K562 (cell line): ENCODE data around the gene ARHGEF4. TPM values are rescaled to one million over a fixed set of nuclear protein-coding genes. Genes with fewer than 3 reads are reported as not detected.

Experiments
- ATAC-seq: fragments of 200-7000 bp; cut with Tn5 transposase; 3 replicates; pipeline ENCODE4 v1.9.1; 2020; ENCODE audit warnings: moderate library complexity
- BruUV-seq: library from RNA; stranded (reverse); fragments of 400-500 nt; replicated peaks from 2 replicates; lab custom pipeline; 2021; lab: Mats Ljungman, UMichigan
- CTCF ChIA-PET: fragments of 300-600 bp; formaldehyde crosslinking; extraction: SDS; loops from one replicate; lab custom pipeline; 2021; ENCODE audit warnings: low intra/inter-chr PET ratio; lab: Yijun Ruan, JAX
- POLR2A ChIA-PET: fragments of 300-600, 350-650 bp; sonication (Branson Sonifier 250); formaldehyde crosslinking; extraction: SDS; loops from one replicate; lab custom pipeline; 2021; ENCODE audit warnings: antibody characterized with exemption, inconsistent platforms; lab: Yijun Ruan, JAX
- DNase-seq, 4 experiments: peaks; one replicate each; pipeline versions ENCODE4 v3.0.0 to v3.0.0-alpha.2; 2011 to 2018; ENCODE audit warnings: low spot score in 3 of 4, mixed read lengths in 3 of 4; ENCODE audit errors: extremely low read depth in 1 of 4
- FAIRE-seq: peaks from 2 replicates; lab custom pipeline; 2011; peaks lifted over from hg19 to GRCh38; lab: Jason Lieb, UNC
- H2AFZ ChIP-seq: 2 replicates; pipeline ENCODE4 v1.6.0; 2011; ENCODE audit warnings: low read depth, low read length, control low read depth, inconsistent platforms
- H3K27ac ChIP-seq: fragments of 200-600 bp; 3 replicates; pipeline ENCODE4 v1.8.0; 2011; ENCODE audit warnings: low read depth, mild to moderate bottlenecking, control low read depth, inconsistent platforms, low read length, moderate library complexity, mixed read lengths; ENCODE audit errors: extremely low read depth
- H3K27me3 ChIP-seq, 2 experiments: fragments of 300-600 bp in 1 of 2; 2 replicates in 1 of 2; 3 replicates in 1 of 2; pipeline versions ENCODE4 v1.6.0 to v1.8.0; 2011; ENCODE audit warnings: inconsistent platforms in 2 of 2, low read length in 2 of 2, mild to moderate bottlenecking in 1 of 2, mixed read lengths in 1 of 2, moderate library complexity in 1 of 2; ENCODE audit not compliant: control insufficient read depth in 2 of 2, insufficient read depth in 2 of 2
- H3K36me3 ChIP-seq: fragments of 300-600 bp; 3 replicates; pipeline ENCODE4 v1.8.0; 2011; ENCODE audit warnings: mild to moderate bottlenecking, low read length, inconsistent platforms; ENCODE audit not compliant: control insufficient read depth, insufficient read depth
- H3K4me1 ChIP-seq, 2 experiments: fragments of 200-600 bp in 1 of 2; replicated peaks in 1 of 2; 2 replicates in 1 of 2; 3 replicates in 1 of 2; pipeline versions ENCODE4 v1.5.1 to v1.8.0; 2011; ENCODE audit warnings: inconsistent platforms in 2 of 2, low read length in 2 of 2, mild to moderate bottlenecking in 1 of 2, mixed read lengths in 1 of 2, moderate library complexity in 1 of 2; ENCODE audit not compliant: control insufficient read depth in 2 of 2, insufficient read depth in 2 of 2
- H3K4me2 ChIP-seq: 2 replicates; pipeline ENCODE4 v1.6.1; 2011; ENCODE audit warnings: low read length, control low read depth, inconsistent platforms, mixed read lengths; ENCODE audit not compliant: insufficient read depth
- H3K4me3 ChIP-seq: fragments of 200-600 bp; sonication (generic), shearing (Covaris generic); 2 replicates; pipeline ENCODE4 v1.5.1; 2016; ENCODE audit warnings: control low read depth, inconsistent platforms
- H3K79me2 ChIP-seq: fragments of 200-600 bp; 3 replicates; pipeline ENCODE4 v1.8.0; 2011; ENCODE audit warnings: low read length, inconsistent platforms; ENCODE audit not compliant: control insufficient read depth, insufficient read depth
- H3K9ac ChIP-seq, 2 experiments: 2 replicates each; pipeline versions ENCODE4 v1.6.0 to v1.6.1; 2011; ENCODE audit warnings: low read depth in 2 of 2, low read length in 2 of 2, control low read depth in 1 of 2, inconsistent platforms in 1 of 2, mild to moderate bottlenecking in 1 of 2, mixed read lengths in 1 of 2; ENCODE audit not compliant: insufficient read depth in 1 of 2
- H3K9me1 ChIP-seq: one replicate; pipeline ENCODE4 v1.6.0; 2011; ENCODE audit warnings: inconsistent platforms, mild to moderate bottlenecking, low read length, moderate library complexity; ENCODE audit not compliant: control insufficient read depth, insufficient read depth
- H3K9me3 ChIP-seq: replicated peaks from 2 replicates; pipeline ENCODE4 v1.5.1; 2011; ENCODE audit warnings: low read depth, low read length, inconsistent platforms; ENCODE audit not compliant: control insufficient read depth, insufficient read depth
- H4K20me1 ChIP-seq: replicated peaks from 2 replicates; pipeline ENCODE4 v1.6.1; 2011; ENCODE audit warnings: low read length, inconsistent platforms, mixed read lengths; ENCODE audit not compliant: control insufficient read depth, insufficient read depth
- CCNT2 ChIP-seq: IDR thresholded peaks from 2 replicates; pipeline ENCODE4 v1.6.1; 2011; ENCODE audit warnings: borderline replicate concordance, low read depth, mild to moderate bottlenecking, moderate library complexity, mixed read lengths, low read length; ENCODE audit not compliant: insufficient read length; ENCODE audit errors: extremely low read depth
- CREB3 ChIP-seq: fragments of 450-650 bp; conservative IDR thresholded peaks from 2 replicates; pipeline ENCODE4 v1.6.1; 2016; ENCODE audit warnings: missing genetic modification characterization, low read depth, mild to moderate bottlenecking, missing compliant biosample characterization, moderate library complexity
- DIDO1 ChIP-seq: fragments of 450-650 bp; IDR thresholded peaks from 2 replicates; pipeline ENCODE4 v1.6.1; 2016; ENCODE audit warnings: low read depth, missing biosample characterization, missing genetic modification characterization
- KDM4B ChIP-seq, 2 experiments: fragments of 450-650 bp in 1 of 2; sonication (generic) in 1 of 2; IDR thresholded peaks; 2 replicates each; pipeline ENCODE4 v1.6.1; 2016 to 2017; ENCODE audit warnings: borderline replicate concordance in 2 of 2, antibody characterized with exemption in 1 of 2, low read depth in 1 of 2, mild to moderate bottlenecking in 1 of 2
- MXI1 ChIP-seq: IDR thresholded peaks from 2 replicates; pipeline ENCODE4 v1.6.1; 2011; ENCODE audit warnings: low read depth, mild to moderate bottlenecking, improper control_type of control experiment, low read length
- RBBP5 ChIP-seq: fragments of 200-600 bp; sonication (generic); IDR thresholded peaks from 2 replicates; pipeline ENCODE4 v1.6.1; 2012; ENCODE audit warnings: borderline replicate concordance, mild to moderate bottlenecking, low read length, control low read depth, inconsistent platforms; ENCODE audit not compliant: insufficient read depth, poor library complexity, severe bottlenecking
- SLC30A9 ChIP-seq: fragments of 250-450 bp; sonication (Bioruptor Pico); IDR thresholded peaks from 2 replicates; pipeline ENCODE4 v1.8.0; 2022; ENCODE audit warnings: mild to moderate bottlenecking, moderate library complexity
- YBX1 ChIP-seq: fragments of 450-650 bp; IDR thresholded peaks from 2 replicates; pipeline ENCODE4 v1.7.1; 2016; ENCODE audit warnings: mild to moderate bottlenecking
- ZNF280A ChIP-seq: fragments of 450-650 bp; IDR thresholded peaks from 2 replicates; pipeline ENCODE4 v1.6.1; 2018; ENCODE audit warnings: mild to moderate bottlenecking, low read depth; ENCODE audit not compliant: partially characterized antibody
- ZNF431 ChIP-seq: sonication (generic); formaldehyde crosslinking; IDR thresholded peaks from 2 replicates; pipeline ENCODE4 v1.8.0; 2022; ENCODE audit warnings: mild to moderate bottlenecking, missing genetic modification reagents
- ZNF512 ChIP-seq: IDR thresholded peaks from 2 replicates; pipeline ENCODE4 v1.6.1; 2016; ENCODE audit warnings: missing genetic modification characterization, missing compliant biosample characterization
- WGBS: fragments of 100-300 bp; shearing (Covaris generic); methylation state at CpG from one replicate; pipeline ENCODE4 v1.1.6; 2016; ENCODE audit warnings: low coverage, mixed read lengths; ENCODE audit not compliant: insufficient coverage; ENCODE audit errors: missing lambda C conversion rate; 5-methylcytosine and 5-hydroxymethylcytosine counted together
- in situ Hi-C: fragments of 300-500 bp; cut with MboI; formaldehyde crosslinking; loops from 4 replicates; pipeline ENCODE4 v1.15.0; 2018; ENCODE audit warnings: inconsistent platforms, mixed read lengths
- intact Hi-C: fragments of 100-400 bp; cut with micrococcal nuclease; formaldehyde crosslinking; loops from 2 replicates; pipeline ENCODE4 v1.14.2; 2022
- polyA plus RNA-seq, 8 experiments: library from polyadenylated mRNA; depleted of rRNA in 4 of 8; stranded (reverse) in 5 of 8; unstranded in 3 of 8; fragments of >200 nt; fragmentation: Nextera tagmentation in 2 of 8; fragmentation: Illumina TruSeq in 1 of 8; extraction: Ambion mirVana in 2 of 8; extraction: Trizol in 1 of 8; gene quantifications; 2 replicates each; pipeline versions ENCODE4 v1.2.1 to v1.2.3, GENCODE V29; 2011 to 2014; ENCODE audit warnings: inconsistent platforms in 1 of 8, missing spikeins in 1 of 8
- total RNA-seq, 7 experiments: library from RNA; depleted of rRNA in 6 of 7; stranded (reverse); fragments of >200 nt in 6 of 7; fragmentation: Illumina TruSeq in 2 of 7; extraction: Trizol in 2 of 7; gene quantifications; 2 replicates each; pipeline versions ENCODE4 v1.2.1 to v1.2.3, GENCODE V29; 2011 to 2021; ENCODE audit warnings: low replicate concordance in 1 of 7
- TF ChIP-seq, protein P1 (sequence below), 3 experiments: fragments of 200-800 bp in 1 of 3; sonication (Bioruptor generic) in 1 of 3; sonication (generic) in 1 of 3; formaldehyde crosslinking in 1 of 3; IDR thresholded peaks; 2 replicates each; pipeline versions ENCODE4 v1.6.1 to v1.8.0; 2016 to 2022; ENCODE audit warnings: mild to moderate bottlenecking in 2 of 3, missing compliant biosample characterization in 2 of 3, missing genetic modification characterization in 2 of 3, missing genetic modification reagents in 1 of 3
- TF ChIP-seq, protein P2 (sequence below): sonication (generic); formaldehyde crosslinking; IDR thresholded peaks from 2 replicates; pipeline ENCODE4 v1.8.1; 2022; ENCODE audit warnings: missing genetic modification reagents

ARHGEF4 gene
- total and polyA plus RNA-seq, 9 of the 15 experiments (the other 6 are each of a cell fraction or from before 2014, with no cell fraction given) = not detected

- TF ChIP-seq, protein P1, sequence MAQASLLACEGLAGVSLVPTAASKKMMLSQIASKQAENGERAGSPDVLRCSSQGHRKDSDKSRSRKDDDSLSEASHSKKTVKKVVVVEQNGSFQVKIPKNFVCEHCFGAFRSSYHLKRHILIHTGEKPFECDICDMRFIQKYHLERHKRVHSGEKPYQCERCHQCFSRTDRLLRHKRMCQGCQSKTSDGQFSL (CRISPR knock-in tag; IDR thresholded peaks at IDR 0.05) = no peak
- TF ChIP-seq, protein P1 (tag; IDR thresholded peaks at IDR 0.05) = no peak
- TF ChIP-seq CCNT2 = no peak
- no peak for TF ChIP-seq KDM4B (IDR thresholded peaks at IDR 0.05; ENCODE audit: borderline replicate concordance in 2 of 2, low read depth in 1 of 2)
- TF ChIP-seq ZNF512 (tag) = no peak
- no peak for TF ChIP-seq SLC30A9 (CRISPR knock-in tag)
- no peak for TF ChIP-seq MXI1
Measured at GRCh38 chr2:130913891-130914290, 77.2 kb downstream of the ARHGEF4 start (continued).

GRCh38 chr2:130915149-130915548 is 78.4 kb downstream of the ARHGEF4 start:
- no peaks in the 10 kb centered on the region for H3K79me2 ChIP-seq
- H4K20me1 ChIP-seq = 0 out of 2 replicates have a peak, but pooled peaks cover 8% of the 10 kb centered on the region
- no peak overlapping the region for H3K4me2 ChIP-seq
- BruUV-seq = no TSS peak
- no peaks in the 10 kb centered on the region for H3K9me3 ChIP-seq
- ChIA-PET CTCF (no interaction called here), POLR2A (no interaction called here)
- in situ Hi-C loops = no loop called here
- no peak overlapping the region for H3K4me3 ChIP-seq
- 0 out of 5 replicates have a peak, but pooled peaks cover 0 to 3% of the 10 kb centered on the region in 2 experiments for H3K4me1 ChIP-seq
- peaks cover 31 to 67% of the 10 kb centered on the region in 2 experiments; a peak in 4 of 5 replicates for H3K27me3 ChIP-seq
- DNase-seq (no peak), ATAC-seq (no peak), FAIRE-seq (no peak)
- no peak overlapping the region for H2AFZ ChIP-seq
- 5% methylated on average over 4 of the region's 5 CpGs for WGBS
- peaks cover 2% of the 10 kb centered on the region for H3K9me1 ChIP-seq
- intact Hi-C loops = no loop called here
- H3K27ac ChIP-seq = no peak overlapping the region
- H3K9ac ChIP-seq = no peak overlapping the region
- no peaks in the 10 kb centered on the region for H3K36me3 ChIP-seq
- no peak for TF ChIP-seq ZNF431
- no peak for TF ChIP-seq RBBP5
- TF ChIP-seq, protein P2, sequence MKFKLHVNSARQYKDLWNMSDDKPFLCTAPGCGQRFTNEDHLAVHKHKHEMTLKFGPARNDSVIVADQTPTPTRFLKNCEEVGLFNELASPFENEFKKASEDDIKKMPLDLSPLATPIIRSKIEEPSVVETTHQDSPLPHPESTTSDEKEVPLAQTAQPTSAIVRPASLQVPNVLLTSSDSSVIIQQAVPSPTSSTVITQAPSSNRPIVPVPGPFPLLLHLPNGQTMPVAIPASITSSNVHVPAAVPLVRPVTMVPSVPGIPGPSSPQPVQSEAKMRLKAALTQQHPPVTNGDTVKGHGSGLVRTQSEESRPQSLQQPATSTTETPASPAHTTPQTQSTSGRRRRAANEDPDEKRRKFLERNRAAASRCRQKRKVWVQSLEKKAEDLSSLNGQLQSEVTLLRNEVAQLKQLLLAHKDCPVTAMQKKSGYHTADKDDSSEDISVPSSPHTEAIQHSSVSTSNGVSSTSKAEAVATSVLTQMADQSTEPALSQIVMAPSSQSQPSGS (CRISPR knock-in tag) = no peak
- TF ChIP-seq YBX1 = no peak
- no peak for TF ChIP-seq ZNF280A
- TF ChIP-seq CREB3 = no peak
- no peak for TF ChIP-seq DIDO1 (tag)
